GM21825 (cell line): ENCODE results near the gene MACROD1.

Experiments
- ATAC-seq: cut with Tn5 transposase; IDR thresholded peaks from one replicate; pipeline ENCODE4 v1.9.1; 2021; ENCODE audit warnings: mild to moderate bottlenecking, moderate library complexity; ENCODE audit not compliant: unreplicated experiment

The MACROD1 gene

GRCh38 chr11:64131683-64132190, 34.2 kb downstream of the MACROD1 start:
- ATAC-seq, result no peak

GRCh38 chr11:64130618-64131017, 35.3 kb downstream of the MACROD1 start:
- no peak for ATAC-seq

GRCh38 chr11:64129403-64129802, 36.5 kb downstream of the MACROD1 start:
- ATAC-seq, result no peak

GRCh38 chr11:64128255-64129006, 37.5 kb downstream of the MACROD1 start:
- no peak for ATAC-seq

- ATAC-seq, result no peak
Observed at GRCh38 chr11:64127267-64128072, 38.4 kb downstream of the MACROD1 start.

GRCh38 chr11:64126796-64127195, 39.1 kb downstream of the MACROD1 start:
- ATAC-seq, result no peak

- no peak for ATAC-seq
Observed at GRCh38 chr11:64126371-64126770, 39.5 kb downstream of the MACROD1 start.

- no peak for ATAC-seq
Observed at GRCh38 chr11:64125676-64126075, 40.2 kb downstream of the MACROD1 start.

GRCh38 chr11:64124147-64124546, 41.8 kb downstream of the MACROD1 start:
- no peak for ATAC-seq

GRCh38 chr11:64123679-64124078, 42.2 kb downstream of the MACROD1 start:
- no peak for ATAC-seq

GRCh38 chr11:64122411-64123410, 43.2 kb downstream of the MACROD1 start:
- ATAC-seq, result no peak

- no peak for ATAC-seq
Observed at GRCh38 chr11:64121663-64122410, 44.1 kb downstream of the MACROD1 start.

- ATAC-seq, result no peak
Observed at GRCh38 chr11:64120951-64121569, 44.9 kb downstream of the MACROD1 start.

GRCh38 chr11:64119700-64120099, 46.2 kb downstream of the MACROD1 start:
- ATAC-seq, result no peak

GRCh38 chr11:64118876-64119665, 46.8 kb downstream of the MACROD1 start:
- ATAC-seq, result no peak

- ATAC-seq, result no peak
Observed at GRCh38 chr11:64117763-64118459, 48.0 kb downstream of the MACROD1 start.

GRCh38 chr11:64115531-64116522, 50.1 kb downstream of the MACROD1 start:
- ATAC-seq, result no peak
